IPS DF 6.9 (cell line): ENCODE results near the gene TGFBR3L.

ENCODE experiments used
- DNase-seq: peaks from one replicate; pipeline ENCODE4 v3.0.0-alpha.2; 2013; ENCODE audit warnings: low read depth, low spot score
- H3K27ac ChIP-seq: one replicate; pipeline ENCODE4 v1.5.1; 2013; ENCODE audit warnings: low read length, control low read depth
- H3K27me3 ChIP-seq: 2 replicates; pipeline ENCODE4 v1.6.1; 2013; ENCODE audit warnings: mild to moderate bottlenecking, low read length; ENCODE audit not compliant: control insufficient read depth, insufficient read depth
- H3K36me3 ChIP-seq: 2 replicates; pipeline ENCODE4 v1.6.1; 2013; ENCODE audit warnings: low read length; ENCODE audit not compliant: control insufficient read depth, insufficient read depth
- H3K4me1 ChIP-seq: 2 replicates; pipeline ENCODE4 v1.6.1; 2013; ENCODE audit warnings: low read length; ENCODE audit not compliant: control insufficient read depth, insufficient read depth
- H3K4me3 ChIP-seq: 2 replicates; pipeline ENCODE4 v1.5.1; 2013; ENCODE audit warnings: mild to moderate bottlenecking, low read length
- H3K9me3 ChIP-seq: 2 replicates; pipeline ENCODE4 v1.6.1; 2013; ENCODE audit warnings: low read length, inconsistent platforms; ENCODE audit not compliant: control insufficient read depth, insufficient read depth
- WGBS: extraction: QIAGEN DNeasy Blood & Tissue Kit; methylation state at CpG from one replicate; pipeline ENCODE4 v1.1.7; 2013; ENCODE audit warnings: mixed read lengths, missing lambda C conversion rate; ENCODE audit not compliant: insufficient read length, insufficient coverage; 5-methylcytosine and 5-hydroxymethylcytosine counted together

The TGFBR3L gene

GRCh38 chr19:7918615-7919421 lies 4.2 kb downstream of the TGFBR3L start:
- no peaks in the 10 kb centered on the region for H3K9me3 ChIP-seq
- no peak overlapping the region for H3K4me3 ChIP-seq
- H3K27ac ChIP-seq = no peak overlapping the region
- peaks cover 13% of the 10 kb centered on the region for H3K27me3 ChIP-seq
- WGBS = no CpG with 5 or more reads among the region's 42 CpGs
- H3K4me1 ChIP-seq = no peaks in the 10 kb centered on the region; the same call in 1 of the 2 replicates
- 0 out of 2 replicates have a peak, but pooled peaks cover 3% of the 10 kb centered on the region for H3K36me3 ChIP-seq
- no peak for DNase-seq

GRCh38 chr19:7919610-7920518 lies 5.2 kb downstream of the TGFBR3L start, which contains the start of gene SNAPC2:
Gene SNAPC2 (plus strand): TSS chr19:7920338. CDS start chr19:7920367, 29 bp downstream.
- no peaks in the 10 kb centered on the region for H3K9me3 ChIP-seq
- no peak for DNase-seq
- 0 out of 2 replicates have a peak, but pooled peaks cover 3% of the 10 kb centered on the region for H3K36me3 ChIP-seq
- no CpG with 5 or more reads among the region's 62 CpGs for whole genome bisulfite sequencing
- peaks cover 13% of the 10 kb centered on the region for H3K27me3 ChIP-seq
- no peak within 1 kb of the TSS for H3K27ac ChIP-seq
- peaks cover 2% of the 10 kb centered on the region; the same call in 1 of the 2 replicates for H3K4me1 ChIP-seq
- peak within 1 kb of the TSS; percentile 74 for H3K4me3 ChIP-seq

GRCh38 chr19:7920519-7921301 lies 6.1 kb downstream of the TGFBR3L start:
- Histone ChIP-seq H3K27me3 (peaks cover 8% of the 10 kb centered on the region; the same call in 1 of the 2 replicates), H3K36me3 (0 out of 2 replicates have a peak, but pooled peaks cover 3% of the 10 kb centered on the region), H3K4me1 (peaks cover 2% of the 10 kb centered on the region; the same call in 1 of the 2 replicates), H3K9me3 (no peaks in the 10 kb centered on the region), H3K4me3 (peak overlapping the region; percentile 74), H3K27ac (no peak overlapping the region)
- DNase-seq = no peak
- WGBS = no CpG with 5 or more reads among the region's 62 CpGs

- Histone ChIP-seq H3K4me3 (peak overlapping the region; percentile 37; the same call in 1 of the 2 replicates), H3K36me3 (0 out of 2 replicates have a peak, but pooled peaks cover 3% of the 10 kb centered on the region), H3K27me3 (peaks cover 5% of the 10 kb centered on the region; the same call in 1 of the 2 replicates), H3K4me1 (0 out of 2 replicates have a peak, but pooled peaks cover 3% of the 10 kb centered on the region), H3K27ac (no peak overlapping the region), H3K9me3 (no peaks in the 10 kb centered on the region)
- DNase-seq = no peak
- no CpG with 5 or more reads among the region's 17 CpGs for WGBS
Observed at GRCh38 chr19:7921302-7921966, 6.8 kb downstream of the TGFBR3L start.

GRCh38 chr19:7921967-7922835 lies 7.6 kb downstream of the TGFBR3L start:
- no CpG with 5 or more reads among the region's 31 CpGs for WGBS
- H3K27ac ChIP-seq = no peak overlapping the region
- no peak overlapping the region for H3K4me3 ChIP-seq

GRCh38 chr19:7922836-7923195 lies 8.2 kb downstream of the TGFBR3L start:
- H3K9me3 ChIP-seq = no peaks in the 10 kb centered on the region
- no peak for DNase-seq
- H3K27ac ChIP-seq = no peak overlapping the region
- WGBS = no CpG with 5 or more reads among the region's 8 CpGs
- peaks cover 6% of the 10 kb centered on the region; the same call in 1 of the 2 replicates for H3K36me3 ChIP-seq
- no peak overlapping the region for H3K4me3 ChIP-seq
- 0 out of 2 replicates have a peak, but pooled peaks cover 3% of the 10 kb centered on the region for H3K4me1 ChIP-seq
- no peaks in the 10 kb centered on the region; the same call in 1 of the 2 replicates for H3K27me3 ChIP-seq

More at GRCh38 chr19:7921967-7922835, 7.6 kb downstream of the TGFBR3L start:
- H3K36me3 ChIP-seq = peaks cover 3% of the 10 kb centered on the region; the same call in 1 of the 2 replicates
- no peaks in the 10 kb centered on the region for H3K9me3 ChIP-seq
- H3K4me1 ChIP-seq = 0 out of 2 replicates have a peak, but pooled peaks cover 3% of the 10 kb centered on the region
- DNase-seq = no peak
- H3K27me3 ChIP-seq = peaks cover 1% of the 10 kb centered on the region; the same call in 1 of the 2 replicates

- Histone ChIP-seq H3K27me3 (no peaks in the 10 kb centered on the region), H3K4me1 (0 out of 2 replicates have a peak, but pooled peaks cover 3% of the 10 kb centered on the region), H3K4me3 (no peak overlapping the region), H3K36me3 (peaks cover 6% of the 10 kb centered on the region; the same call in 1 of the 2 replicates), H3K27ac (no peak overlapping the region), H3K9me3 (no peaks in the 10 kb centered on the region)
- no CpG with 5 or more reads among the region's 31 CpGs for WGBS
- DNase-seq = no peak
Observed at GRCh38 chr19:7923295-7924191, 8.9 kb downstream of the TGFBR3L start.

GRCh38 chr19:7924241-7924640 lies 9.6 kb downstream of the TGFBR3L start:
- Histone ChIP-seq H3K4me1 (0 out of 2 replicates have a peak, but pooled peaks cover 5% of the 10 kb centered on the region), H3K27me3 (no peaks in the 10 kb centered on the region), H3K27ac (no peak overlapping the region), H3K9me3 (no peaks in the 10 kb centered on the region), H3K36me3 (peaks cover 6% of the 10 kb centered on the region; the same call in 1 of the 2 replicates), H3K4me3 (no peak overlapping the region)
- no CpG with 5 or more reads among the region's 12 CpGs for WGBS
- DNase-seq = no peak
